HUES48 (cell line): ENCODE measurements around the gene ACVR1B.
"Not testable (repeated sequence)": the region's sequence is repeated elsewhere in the genome, so short reads cannot be mapped to it uniquely, and the experiment has no call there.

Experiments used
- H3K27ac ChIP-seq: one replicate; pipeline ENCODE4 v1.7.0; 2013; ENCODE audit warnings: low read depth, low read length, inconsistent platforms
- H3K27me3 ChIP-seq: 2 replicates; pipeline ENCODE4 v1.6.1; 2013; ENCODE audit warnings: mild to moderate bottlenecking, low read length; ENCODE audit not compliant: control insufficient read depth, insufficient read depth
- H3K36me3 ChIP-seq: 2 replicates; pipeline ENCODE4 v1.6.1; 2013; ENCODE audit warnings: low read length; ENCODE audit not compliant: control insufficient read depth, insufficient read depth
- H3K4me1 ChIP-seq: 2 replicates; pipeline ENCODE4 v1.6.1; 2013; ENCODE audit warnings: mild to moderate bottlenecking, low read length; ENCODE audit not compliant: control insufficient read depth, insufficient read depth
- H3K4me3 ChIP-seq: 2 replicates; pipeline ENCODE4 v1.5.1; 2013; ENCODE audit warnings: mild to moderate bottlenecking, low read depth, low read length
- H3K9ac ChIP-seq: 2 replicates; pipeline ENCODE4 v1.6.1; 2013; ENCODE audit warnings: mild to moderate bottlenecking, low read depth, low read length, moderate library complexity
- H3K9me3 ChIP-seq: 2 replicates; pipeline ENCODE4 v1.6.1; 2013; ENCODE audit warnings: low read length; ENCODE audit not compliant: control insufficient read depth, insufficient read depth

ACVR1B gene

DNA sequence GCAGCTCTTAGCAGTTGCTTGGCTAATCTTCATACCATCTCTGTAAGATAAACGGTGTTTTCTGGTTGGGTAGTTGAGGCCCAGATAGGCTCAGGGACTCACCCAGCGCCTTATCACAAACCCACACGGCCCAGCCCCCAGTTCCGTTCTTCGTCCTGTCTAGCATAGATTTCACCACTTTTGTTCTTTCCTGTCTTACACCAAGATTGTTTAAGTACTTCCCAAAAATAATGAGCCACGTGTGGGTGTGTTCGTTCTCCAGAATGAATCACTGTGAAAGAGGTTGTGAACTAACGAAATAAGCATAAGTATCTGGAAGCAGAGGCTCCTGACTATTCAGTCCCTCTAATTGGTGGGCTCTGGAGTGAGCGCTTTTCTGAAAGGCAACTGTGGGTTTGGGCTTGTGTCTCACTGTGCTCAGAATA is 21.4 kb downstream of the ACVR1B start:
- peaks cover 25% of the 10 kb centered on the region for H3K4me1 ChIP-seq
- H3K9me3 ChIP-seq = no peaks in the 10 kb centered on the region
- H3K36me3 ChIP-seq = peaks cover 26% of the 10 kb centered on the region
- no peak overlapping the region for H3K9ac ChIP-seq
- H3K27ac ChIP-seq = no peak overlapping the region
- no peak overlapping the region for H3K4me3 ChIP-seq
- H3K27me3 ChIP-seq = no peaks in the 10 kb centered on the region

DNA sequence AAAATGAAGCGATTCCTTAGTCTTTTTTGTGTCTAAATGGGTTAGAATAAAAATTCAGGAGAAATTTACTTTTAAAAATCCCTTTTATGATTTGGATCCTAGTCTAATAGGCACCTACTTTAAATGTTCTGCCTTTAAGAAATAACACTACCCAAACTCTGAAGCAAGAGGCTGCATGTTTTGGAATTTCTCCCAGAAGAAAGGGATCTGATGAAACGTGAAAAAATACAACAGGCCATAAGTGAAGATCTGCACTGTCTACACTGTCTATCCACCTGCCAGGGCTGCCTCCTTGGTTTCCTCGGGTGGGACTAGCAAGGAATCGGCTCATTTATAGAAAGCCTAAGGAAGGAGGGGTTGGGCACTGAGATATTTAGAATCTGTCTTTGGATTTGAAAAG is 22.1 kb downstream of the ACVR1B start:
- H3K9me3 ChIP-seq = no peaks in the 10 kb centered on the region
- H3K4me1 ChIP-seq = peaks cover 25% of the 10 kb centered on the region
- no peaks in the 10 kb centered on the region for H3K27me3 ChIP-seq
- H3K4me3 ChIP-seq = no peak overlapping the region
- no peak overlapping the region for H3K27ac ChIP-seq
- no peak overlapping the region for H3K9ac ChIP-seq
- peaks cover 26% of the 10 kb centered on the region for H3K36me3 ChIP-seq

DNA sequence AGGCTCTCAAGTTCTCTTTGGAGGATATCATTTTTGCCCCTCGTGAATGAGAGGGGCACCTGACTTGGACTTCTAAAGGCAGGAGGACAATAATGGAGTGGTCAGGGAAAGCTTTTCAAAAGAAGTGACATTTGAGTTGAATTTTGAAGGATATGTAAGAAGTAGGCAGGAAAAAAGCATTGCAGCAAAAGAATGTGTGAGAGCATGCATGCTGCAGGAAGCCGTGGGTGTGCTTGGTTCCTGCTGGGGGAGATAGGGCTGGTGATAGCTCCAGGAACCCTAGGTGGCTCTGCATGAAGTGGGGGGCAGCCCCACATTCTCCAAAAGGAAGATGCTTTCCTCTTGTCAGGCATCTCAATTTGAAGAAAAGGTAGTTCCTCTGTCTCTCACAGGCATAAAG is 23.1 kb downstream of the ACVR1B start:
- Histone ChIP-seq H3K4me3 (no peak overlapping the region), H3K36me3 (peaks cover 26% of the 10 kb centered on the region), H3K9ac (no peak overlapping the region), H3K4me1 (peaks cover 25% of the 10 kb centered on the region), H3K9me3 (no peaks in the 10 kb centered on the region), H3K27me3 (no peaks in the 10 kb centered on the region), H3K27ac (peak overlapping the region; percentile 44)

- no peaks in the 10 kb centered on the region for H3K9me3 ChIP-seq
- no peaks in the 10 kb centered on the region for H3K27me3 ChIP-seq
- H3K4me1 ChIP-seq = peaks cover 25% of the 10 kb centered on the region
- H3K9ac ChIP-seq = no peak overlapping the region
- peak overlapping the region; percentile 44 for H3K27ac ChIP-seq
- H3K36me3 ChIP-seq = peaks cover 26% of the 10 kb centered on the region
- no peak overlapping the region for H3K4me3 ChIP-seq
Measured at GRCh38 chr12:51975196-51975595, 23.7 kb downstream of the ACVR1B start.

DNA sequence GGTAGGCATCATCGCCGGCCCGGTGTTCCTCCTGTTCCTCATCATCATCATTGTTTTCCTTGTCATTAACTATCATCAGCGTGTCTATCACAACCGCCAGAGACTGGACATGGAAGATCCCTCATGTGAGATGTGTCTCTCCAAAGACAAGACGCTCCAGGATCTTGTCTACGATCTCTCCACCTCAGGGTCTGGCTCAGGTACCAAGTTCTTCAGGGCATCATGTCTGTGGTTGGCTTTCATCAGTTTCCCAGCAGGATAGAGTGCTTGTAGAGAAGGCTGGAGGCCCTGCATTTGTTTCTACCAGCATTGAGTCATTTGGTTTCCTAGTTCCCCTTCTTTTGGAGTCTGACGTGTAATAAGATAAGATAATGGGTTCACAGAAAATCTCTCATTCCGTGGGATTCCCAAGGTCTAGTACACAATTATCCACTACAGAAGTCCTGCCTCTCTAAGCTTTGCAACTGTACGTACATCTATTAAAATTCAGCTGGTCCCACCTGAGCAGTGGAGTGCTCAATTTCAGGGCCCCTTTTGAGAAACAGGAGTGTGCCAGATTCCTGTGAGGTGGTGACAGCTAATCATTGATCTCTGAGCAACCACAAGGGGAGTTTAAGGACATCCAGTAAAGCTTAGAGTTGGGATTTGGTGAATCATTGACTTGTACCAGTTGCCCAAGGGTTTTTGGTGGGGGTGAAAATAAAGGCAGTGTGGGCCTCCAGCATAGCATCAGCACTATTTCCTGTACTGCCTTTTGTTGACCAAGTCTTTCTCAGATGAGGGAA is 25.1 kb downstream of the ACVR1B start:
- H3K36me3 ChIP-seq = peaks cover 36% of the 10 kb centered on the region
- no peak overlapping the region for H3K27ac ChIP-seq
- no peak overlapping the region for H3K9ac ChIP-seq
- no peaks in the 10 kb centered on the region for H3K9me3 ChIP-seq
- peaks cover 18% of the 10 kb centered on the region for H3K4me1 ChIP-seq
- H3K4me3 ChIP-seq = no peak overlapping the region
- no peaks in the 10 kb centered on the region for H3K27me3 ChIP-seq

DNA sequence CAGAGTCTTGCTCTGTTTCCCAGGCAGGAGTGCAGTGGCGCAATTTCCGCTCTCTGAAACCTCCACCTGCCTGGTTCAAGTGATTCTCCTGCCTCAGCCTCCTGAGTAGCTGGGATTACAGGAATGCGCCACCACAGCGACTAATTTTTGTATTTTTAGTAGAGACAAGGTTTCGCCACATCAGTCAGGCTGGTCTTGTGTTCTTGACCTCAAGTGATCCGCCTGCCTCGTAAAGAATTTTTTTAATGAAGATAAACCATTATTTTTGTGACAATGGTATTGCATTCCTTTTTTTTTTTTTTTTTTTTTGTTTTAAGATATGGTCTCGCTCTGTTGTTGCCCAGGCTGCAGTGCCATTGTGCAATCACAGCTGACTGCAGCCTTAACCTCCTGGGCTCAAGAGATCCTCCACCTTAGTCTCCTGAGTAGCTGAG is 25.8 kb downstream of the ACVR1B start:
- Histone ChIP-seq H3K36me3 (peaks cover 43% of the 10 kb centered on the region), H3K27ac (no peak overlapping the region)

DNA sequence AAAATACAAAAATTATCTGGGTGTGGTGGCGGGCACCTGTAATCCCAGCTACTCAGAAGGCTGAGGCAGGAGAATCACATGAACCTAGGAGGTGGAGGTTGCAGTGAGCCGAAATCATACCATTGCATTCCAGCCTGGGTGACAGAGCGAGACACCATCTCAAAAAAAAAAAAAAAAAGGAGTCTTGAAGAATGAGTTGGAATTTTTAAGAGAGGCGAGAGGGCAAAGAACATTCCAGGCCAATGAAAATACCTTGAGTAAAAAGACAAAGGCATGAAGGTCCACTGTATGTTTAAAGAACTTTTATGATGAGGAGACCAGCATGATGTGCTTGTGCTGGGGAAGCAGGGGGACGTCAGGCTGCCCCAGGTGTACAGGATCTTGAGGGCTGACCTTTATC is 27.8 kb downstream of the ACVR1B start:
- H3K27ac ChIP-seq, H3K27me3 ChIP-seq, H3K9me3 ChIP-seq, H3K4me3 ChIP-seq, H3K4me1 ChIP-seq, H3K9ac ChIP-seq: not testable (repeated sequence)
- peaks cover 62% of the 10 kb centered on the region for H3K36me3 ChIP-seq

More for the DNA sequence above, 25.8 kb downstream of the ACVR1B start:
- peaks cover 14% of the 10 kb centered on the region for H3K4me1 ChIP-seq
- no peaks in the 10 kb centered on the region for H3K9me3 ChIP-seq
- H3K27me3 ChIP-seq = no peaks in the 10 kb centered on the region
- no peak overlapping the region for H3K4me3 ChIP-seq
- no peak overlapping the region for H3K9ac ChIP-seq

GRCh38 chr12:51980051-51980808 is 28.7 kb downstream of the ACVR1B start:
- peaks cover 68% of the 10 kb centered on the region for H3K36me3 ChIP-seq
- H3K27me3 ChIP-seq = no peaks in the 10 kb centered on the region
- H3K4me1 ChIP-seq = no peaks in the 10 kb centered on the region
- H3K9me3 ChIP-seq = no peaks in the 10 kb centered on the region
- H3K9ac ChIP-seq = no peak overlapping the region
- H3K4me3 ChIP-seq = no peak overlapping the region
- H3K27ac ChIP-seq = no peak overlapping the region

GRCh38 chr12:51980809-51981127 is 29.3 kb downstream of the ACVR1B start:
- no peak overlapping the region for H3K27ac ChIP-seq
- no peaks in the 10 kb centered on the region for H3K4me1 ChIP-seq
- H3K36me3 ChIP-seq = peaks cover 68% of the 10 kb centered on the region
- no peak overlapping the region for H3K4me3 ChIP-seq
- H3K9me3 ChIP-seq = no peaks in the 10 kb centered on the region
- H3K27me3 ChIP-seq = no peaks in the 10 kb centered on the region
- H3K9ac ChIP-seq = no peak overlapping the region

DNA sequence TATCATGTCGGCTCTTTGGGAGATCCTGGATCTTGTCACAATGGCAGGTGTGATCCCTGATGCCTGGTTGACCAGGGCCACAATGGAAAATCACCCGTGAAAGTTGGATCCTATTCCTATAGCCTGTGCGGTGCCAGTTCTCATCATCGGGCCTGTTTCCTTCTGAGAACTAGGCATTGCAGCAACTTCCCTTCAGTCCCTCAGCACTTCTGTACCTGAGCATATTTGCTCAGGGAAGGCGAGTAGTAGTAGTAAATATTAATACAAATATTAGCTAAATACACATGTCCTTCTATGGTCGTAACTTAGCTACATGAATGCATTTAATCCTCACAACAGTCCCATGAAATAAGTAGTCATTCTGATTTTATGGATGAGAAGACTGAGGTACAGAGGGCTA is 33.2 kb downstream of the ACVR1B start:
- no peak overlapping the region for H3K27ac ChIP-seq
- no peaks in the 10 kb centered on the region for H3K9me3 ChIP-seq
- no peaks in the 10 kb centered on the region for H3K4me1 ChIP-seq
- peaks cover 56% of the 10 kb centered on the region for H3K36me3 ChIP-seq
- no peaks in the 10 kb centered on the region for H3K27me3 ChIP-seq
- no peak overlapping the region for H3K4me3 ChIP-seq
- H3K9ac ChIP-seq = no peak overlapping the region

- H3K27ac ChIP-seq = no peak overlapping the region
- H3K4me1 ChIP-seq = no peaks in the 10 kb centered on the region
- no peaks in the 10 kb centered on the region for H3K27me3 ChIP-seq
- no peaks in the 10 kb centered on the region for H3K9me3 ChIP-seq
- peaks cover 56% of the 10 kb centered on the region for H3K36me3 ChIP-seq
- no peak overlapping the region for H3K9ac ChIP-seq
- H3K4me3 ChIP-seq = no peak overlapping the region
Measured at GRCh38 chr12:51985154-51985835, 33.8 kb downstream of the ACVR1B start.
